GM12874 (cell line): Measurements from ENCODE around the gene SLC18A3.

Experiments
- TF ChIP-seq, protein P1 (sequence below): IDR thresholded peaks from 2 replicates; pipeline ENCODE4 v1.5.1; 2011; ENCODE audit warnings: low read depth, mild to moderate bottlenecking, control low read depth, low read length, moderate library complexity; ENCODE audit not compliant: insufficient read depth

SLC18A3 gene

DNA sequence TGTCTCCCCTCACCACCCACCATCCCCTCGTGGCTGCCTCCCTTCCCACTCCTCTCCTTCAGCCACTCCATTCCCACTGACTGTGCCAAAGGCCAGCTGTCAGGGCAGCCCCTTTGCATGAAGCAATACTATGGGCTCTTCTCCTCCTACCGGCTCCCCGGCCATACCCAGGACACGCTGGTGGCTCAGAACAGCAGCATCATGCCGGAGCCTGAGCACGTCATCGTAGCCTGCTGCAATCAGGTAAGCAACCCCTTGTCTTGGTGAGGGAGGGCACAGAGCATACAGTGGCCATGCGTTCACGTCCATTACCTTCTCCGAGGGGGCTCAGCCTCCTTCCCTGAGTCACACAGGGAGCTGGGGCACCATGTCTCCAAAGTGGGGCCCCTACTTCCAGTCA lies 15.3 kb downstream of the SLC18A3 start:
- TF ChIP-seq, protein P1, sequence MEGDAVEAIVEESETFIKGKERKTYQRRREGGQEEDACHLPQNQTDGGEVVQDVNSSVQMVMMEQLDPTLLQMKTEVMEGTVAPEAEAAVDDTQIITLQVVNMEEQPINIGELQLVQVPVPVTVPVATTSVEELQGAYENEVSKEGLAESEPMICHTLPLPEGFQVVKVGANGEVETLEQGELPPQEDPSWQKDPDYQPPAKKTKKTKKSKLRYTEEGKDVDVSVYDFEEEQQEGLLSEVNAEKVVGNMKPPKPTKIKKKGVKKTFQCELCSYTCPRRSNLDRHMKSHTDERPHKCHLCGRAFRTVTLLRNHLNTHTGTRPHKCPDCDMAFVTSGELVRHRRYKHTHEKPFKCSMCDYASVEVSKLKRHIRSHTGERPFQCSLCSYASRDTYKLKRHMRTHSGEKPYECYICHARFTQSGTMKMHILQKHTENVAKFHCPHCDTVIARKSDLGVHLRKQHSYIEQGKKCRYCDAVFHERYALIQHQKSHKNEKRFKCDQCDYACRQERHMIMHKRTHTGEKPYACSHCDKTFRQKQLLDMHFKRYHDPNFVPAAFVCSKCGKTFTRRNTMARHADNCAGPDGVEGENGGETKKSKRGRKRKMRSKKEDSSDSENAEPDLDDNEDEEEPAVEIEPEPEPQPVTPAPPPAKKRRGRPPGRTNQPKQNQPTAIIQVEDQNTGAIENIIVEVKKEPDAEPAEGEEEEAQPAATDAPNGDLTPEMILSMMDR: no peak

DNA sequence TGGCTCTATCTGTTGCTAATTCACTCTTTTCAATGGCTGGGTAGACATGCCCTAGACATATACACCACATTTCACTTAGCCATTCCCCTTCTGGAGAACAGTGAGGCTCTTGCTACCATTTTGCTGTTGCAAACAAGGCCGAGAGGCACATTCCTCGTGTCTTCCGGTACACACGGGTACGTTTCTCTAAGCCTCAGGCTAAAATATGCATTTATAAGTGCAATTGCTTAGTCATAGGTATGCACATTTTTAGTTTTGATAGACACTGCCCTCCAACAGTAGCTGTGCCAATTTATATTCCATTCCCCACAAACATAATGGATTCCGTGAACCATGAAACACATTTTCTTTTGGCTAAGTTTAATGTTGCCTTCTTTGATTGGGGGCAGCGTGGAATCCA lies 16.9 kb downstream of the SLC18A3 start:
- TF ChIP-seq, protein P1: no peak

DNA sequence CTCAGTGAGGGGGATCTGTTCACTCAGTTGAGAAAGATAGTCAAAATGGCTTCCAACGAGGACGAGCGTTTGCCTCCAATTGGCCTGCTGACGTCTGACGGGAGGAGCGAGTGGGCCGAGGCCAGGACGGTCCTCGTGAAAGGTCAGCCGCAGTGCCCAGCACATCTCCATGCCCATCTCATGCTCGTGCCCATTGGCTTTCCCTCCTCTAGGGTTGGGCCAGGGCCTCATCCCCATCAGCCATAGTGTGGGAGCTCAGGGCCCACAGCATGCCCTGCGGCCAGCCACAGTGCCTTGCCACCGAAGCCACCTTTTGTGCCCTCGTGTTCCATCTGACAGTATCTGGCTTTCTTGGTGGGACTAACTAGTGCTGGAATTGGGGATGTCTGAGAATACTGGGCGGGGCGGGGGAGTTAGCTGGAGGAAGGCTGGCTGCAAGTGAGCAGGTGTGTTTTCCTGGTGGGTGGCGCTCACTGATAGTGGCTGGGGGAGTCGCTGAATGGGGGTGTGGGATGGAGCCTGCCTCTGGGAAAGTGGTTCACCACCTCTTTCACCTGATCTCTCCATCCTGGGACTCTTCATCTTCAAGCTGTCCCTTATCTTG lies 17.6 kb downstream of the SLC18A3 start:
- TF ChIP-seq, protein P1: no peak

DNA sequence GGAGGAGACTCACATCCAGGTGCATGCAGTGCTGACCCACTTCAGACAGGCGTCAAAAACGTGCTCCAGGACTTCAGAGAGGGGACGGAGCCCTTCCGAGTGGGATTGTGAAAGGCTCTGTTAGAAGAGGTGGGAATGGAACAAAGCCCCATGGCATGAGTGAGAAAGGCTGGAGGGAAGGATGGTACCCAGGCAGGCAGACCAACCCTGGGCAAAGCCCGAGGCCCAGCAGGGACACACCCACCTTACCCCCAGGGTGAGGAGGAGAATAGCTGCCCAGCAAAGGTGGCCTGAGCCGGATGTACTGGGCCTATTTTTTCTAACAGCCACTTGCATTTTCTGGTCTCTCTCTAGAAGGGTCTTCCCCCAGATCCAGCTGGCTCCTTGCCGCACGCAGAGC lies 18.5 kb downstream of the SLC18A3 start:
- TF ChIP-seq, protein P1: no peak

DNA sequence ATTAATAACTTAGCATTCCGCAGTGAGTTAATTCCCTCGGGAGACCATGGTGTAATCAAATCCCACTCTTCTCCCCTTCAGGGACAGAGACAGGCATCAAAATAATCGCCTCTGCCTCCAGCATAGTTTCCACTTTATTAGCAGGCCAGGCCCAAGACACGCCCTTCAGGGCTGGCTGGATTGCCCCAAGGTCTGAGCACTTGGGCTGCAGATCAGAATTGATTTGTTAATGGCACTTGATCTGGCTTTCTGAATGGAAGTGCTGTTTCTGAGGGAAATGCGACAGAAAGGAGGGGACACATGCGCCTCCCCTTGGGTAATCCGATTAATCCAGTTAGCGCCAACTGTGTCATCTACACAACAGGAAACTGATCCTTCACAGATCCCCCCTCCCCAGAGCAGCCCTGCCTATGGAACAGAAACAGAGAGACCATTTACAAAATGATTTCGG lies 19.3 kb downstream of the SLC18A3 start:
- TF ChIP-seq, protein P1: no peak

DNA sequence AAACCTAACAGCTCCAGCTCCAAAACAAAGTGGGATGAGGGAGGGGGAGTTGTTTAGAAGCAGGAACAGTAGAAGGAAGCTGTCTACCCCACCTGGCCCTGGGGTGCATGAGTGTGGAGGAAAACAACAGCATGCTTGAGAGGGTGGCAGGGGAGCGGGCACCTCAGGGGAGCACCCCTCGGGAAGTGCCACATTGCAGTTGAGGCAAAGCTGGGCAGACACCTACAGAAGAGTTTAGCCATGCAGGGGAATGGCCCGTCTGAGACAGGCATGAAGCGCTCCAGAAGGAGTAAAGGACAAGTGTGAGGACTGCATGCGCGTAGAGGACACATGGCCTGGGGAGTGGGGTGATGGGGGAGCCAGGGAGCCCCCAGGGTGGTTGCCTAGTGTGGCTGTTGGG lies 21.9 kb downstream of the SLC18A3 start:
- TF ChIP-seq, protein P1: no peak

DNA sequence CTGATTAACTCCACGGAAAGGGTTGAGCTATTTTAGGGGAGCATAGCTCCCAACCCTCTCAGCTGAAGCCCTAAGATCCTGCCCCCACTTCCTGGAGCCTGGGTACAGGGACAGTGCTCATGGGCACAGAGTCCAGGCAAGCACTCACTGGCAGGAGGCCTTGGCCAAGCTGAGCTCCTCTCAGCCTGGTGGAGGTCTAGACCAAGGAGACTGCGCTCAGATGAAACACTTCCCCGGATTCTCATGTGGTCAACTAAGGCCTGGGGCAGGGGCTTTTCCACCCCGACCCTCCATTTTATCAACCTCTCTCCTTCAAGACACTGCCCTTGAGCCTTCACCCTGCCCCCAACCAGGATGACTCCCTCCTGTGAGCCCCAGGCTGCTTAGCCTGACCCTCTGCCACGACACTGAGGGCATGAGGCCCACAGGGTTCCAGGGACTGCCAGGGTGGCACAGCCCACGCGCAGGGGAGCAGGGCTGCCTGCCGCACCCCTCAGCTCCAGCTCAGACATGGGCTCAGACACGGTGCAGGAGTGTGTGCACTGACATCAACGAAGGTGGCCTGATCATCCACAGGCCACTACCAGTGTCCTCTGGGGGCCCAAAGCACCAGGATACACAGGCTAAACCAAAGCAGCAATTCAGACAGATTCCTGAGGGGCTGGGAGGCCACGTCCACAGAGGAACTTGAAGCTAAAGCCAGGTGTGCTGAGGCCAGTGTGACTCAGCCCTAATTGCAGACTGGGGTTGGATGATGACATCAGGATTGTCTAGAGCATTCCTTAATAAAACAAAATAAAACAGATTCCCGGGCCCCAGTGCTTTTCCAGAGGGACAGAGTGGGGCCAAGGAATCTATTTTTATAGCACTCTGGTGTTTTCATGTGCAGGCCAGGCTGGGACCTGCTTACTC lies 22.6 kb downstream of the SLC18A3 start:
- TF ChIP-seq, protein P1: no peak
